ENCODE data around the gene AFF4.

AFF4 gene

GRCh38 chr5:132825834-132826391, 137.5 kb downstream of the AFF4 start:
- DNase-seq = no peak
